GM12874 (cell line): ENCODE data around the gene PEX16.

ENCODE experiments used
- CTCF ChIP-seq: IDR thresholded peaks from 2 replicates; pipeline ENCODE4 v1.5.1; 2011; ENCODE audit warnings: low read depth, mild to moderate bottlenecking, control low read depth, low read length, moderate library complexity; ENCODE audit not compliant: insufficient read depth

Gene PEX16

GRCh38 chr11:45860348-45860747, 57.3 kb downstream of the PEX16 start:
- TF ChIP-seq CTCF: no peak
